Measurements from ENCODE around the gene USP14.

USP14 gene

GRCh38 chr18:240175-240574, 81.8 kb downstream of the USP14 start:
- TF ChIP-seq, protein P1, sequence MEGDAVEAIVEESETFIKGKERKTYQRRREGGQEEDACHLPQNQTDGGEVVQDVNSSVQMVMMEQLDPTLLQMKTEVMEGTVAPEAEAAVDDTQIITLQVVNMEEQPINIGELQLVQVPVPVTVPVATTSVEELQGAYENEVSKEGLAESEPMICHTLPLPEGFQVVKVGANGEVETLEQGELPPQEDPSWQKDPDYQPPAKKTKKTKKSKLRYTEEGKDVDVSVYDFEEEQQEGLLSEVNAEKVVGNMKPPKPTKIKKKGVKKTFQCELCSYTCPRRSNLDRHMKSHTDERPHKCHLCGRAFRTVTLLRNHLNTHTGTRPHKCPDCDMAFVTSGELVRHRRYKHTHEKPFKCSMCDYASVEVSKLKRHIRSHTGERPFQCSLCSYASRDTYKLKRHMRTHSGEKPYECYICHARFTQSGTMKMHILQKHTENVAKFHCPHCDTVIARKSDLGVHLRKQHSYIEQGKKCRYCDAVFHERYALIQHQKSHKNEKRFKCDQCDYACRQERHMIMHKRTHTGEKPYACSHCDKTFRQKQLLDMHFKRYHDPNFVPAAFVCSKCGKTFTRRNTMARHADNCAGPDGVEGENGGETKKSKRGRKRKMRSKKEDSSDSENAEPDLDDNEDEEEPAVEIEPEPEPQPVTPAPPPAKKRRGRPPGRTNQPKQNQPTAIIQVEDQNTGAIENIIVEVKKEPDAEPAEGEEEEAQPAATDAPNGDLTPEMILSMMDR (IDR thresholded peaks at IDR 0.05; ENCODE audit: low read depth, low read length): no peak
- no peak for DNase-seq (ENCODE audit: extremely low read depth, low read depth)

GRCh38 chr18:245282-245847, 87.0 kb downstream of the USP14 start:
- DNase-seq (ENCODE audit: extremely low read depth, low read depth): no peak
- TF ChIP-seq, protein P1 (IDR thresholded peaks at IDR 0.05; ENCODE audit: low read depth, low read length): no peak

GRCh38 chr18:248053-248452, 89.7 kb downstream of the USP14 start:
- no peak for DNase-seq (ENCODE audit: extremely low read depth, low read depth)
- TF ChIP-seq, protein P1 (IDR thresholded peaks at IDR 0.05; ENCODE audit: low read depth, low read length): no peak

GRCh38 chr18:250685-251084, 92.3 kb downstream of the USP14 start:
- TF ChIP-seq, protein P1 (IDR thresholded peaks at IDR 0.05; ENCODE audit: low read depth, low read length): no peak
- no peak for DNase-seq (ENCODE audit: extremely low read depth, low read depth)

GRCh38 chr18:251572-251971, 93.2 kb downstream of the USP14 start:
- DNase-seq (ENCODE audit: extremely low read depth, low read depth): no peak
- TF ChIP-seq, protein P1 (IDR thresholded peaks at IDR 0.05; ENCODE audit: low read depth, low read length): no peak

- no peak for DNase-seq (ENCODE audit: extremely low read depth, low read depth)
- TF ChIP-seq, protein P1 (IDR thresholded peaks at IDR 0.05; ENCODE audit: low read depth, low read length): no peak
Observed at GRCh38 chr18:253121-253520, 94.8 kb downstream of the USP14 start.

DNA sequence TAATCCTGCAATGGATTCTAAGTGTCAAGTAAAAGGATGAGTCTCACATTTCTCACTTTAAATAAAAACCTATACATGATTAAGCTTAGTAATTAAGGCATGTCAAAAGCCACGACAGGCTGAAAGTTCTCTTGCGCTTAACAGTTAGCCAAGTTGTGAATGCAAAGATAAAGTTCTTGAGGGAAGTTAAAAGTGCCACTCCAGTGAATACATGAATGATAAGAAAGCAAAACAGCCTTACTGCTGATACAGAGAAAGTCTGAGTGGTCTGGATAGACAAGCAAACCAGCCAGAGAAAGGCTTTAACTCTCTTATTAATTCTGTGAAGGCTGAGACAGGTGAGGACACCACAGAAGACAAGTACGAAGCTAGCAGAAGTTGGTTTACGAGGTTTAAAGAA, 96.8 kb downstream of the USP14 start:
- DNase-seq (ENCODE audit: extremely low read depth, low read depth): no peak
- TF ChIP-seq, protein P1 (IDR thresholded peaks at IDR 0.05; ENCODE audit: low read depth, low read length): no peak
